Islet of Langerhans (tissue), 1 donor: ENCODE data around the gene DOK6.

Experiments
- FAIRE-seq: peaks from one replicate; lab custom pipeline; 2011; peaks lifted over from hg19 to GRCh38; lab: Jason Lieb, UNC

DOK6 gene

DNA sequence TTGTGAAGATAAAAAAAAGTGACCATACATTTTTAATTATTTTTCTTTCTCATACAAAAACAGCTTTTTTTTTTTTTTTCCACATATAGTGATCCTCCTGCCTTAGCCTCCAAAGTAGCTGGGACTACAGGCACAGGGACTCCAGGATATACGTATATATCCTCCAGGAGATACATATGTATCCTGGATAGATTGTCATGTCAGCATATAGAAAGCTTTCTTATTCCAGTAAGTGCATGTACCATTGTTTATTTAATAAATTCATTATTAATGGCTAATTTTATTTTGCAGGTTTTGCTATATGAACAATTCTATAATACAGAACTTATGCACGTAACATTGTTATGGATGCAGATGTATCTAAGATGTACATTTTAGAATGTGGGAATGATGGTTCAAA lies 138.7 kb downstream of the DOK6 start:
- FAIRE-seq = no peak

- FAIRE-seq = no peak
These were observed 155.5 kb downstream of the DOK6 start for GRCh38 chr18:69556228-69556627.

GRCh38 chr18:69557282-69557681 lies 156.6 kb downstream of the DOK6 start:
- no peak for FAIRE-seq

- no peak for FAIRE-seq
These were observed 157.4 kb downstream of the DOK6 start for GRCh38 chr18:69558052-69558451.

- FAIRE-seq = no peak
These were observed 158.9 kb downstream of the DOK6 start for GRCh38 chr18:69559604-69560003.

GRCh38 chr18:69564602-69565001 lies 163.9 kb downstream of the DOK6 start:
- FAIRE-seq = no peak

DNA sequence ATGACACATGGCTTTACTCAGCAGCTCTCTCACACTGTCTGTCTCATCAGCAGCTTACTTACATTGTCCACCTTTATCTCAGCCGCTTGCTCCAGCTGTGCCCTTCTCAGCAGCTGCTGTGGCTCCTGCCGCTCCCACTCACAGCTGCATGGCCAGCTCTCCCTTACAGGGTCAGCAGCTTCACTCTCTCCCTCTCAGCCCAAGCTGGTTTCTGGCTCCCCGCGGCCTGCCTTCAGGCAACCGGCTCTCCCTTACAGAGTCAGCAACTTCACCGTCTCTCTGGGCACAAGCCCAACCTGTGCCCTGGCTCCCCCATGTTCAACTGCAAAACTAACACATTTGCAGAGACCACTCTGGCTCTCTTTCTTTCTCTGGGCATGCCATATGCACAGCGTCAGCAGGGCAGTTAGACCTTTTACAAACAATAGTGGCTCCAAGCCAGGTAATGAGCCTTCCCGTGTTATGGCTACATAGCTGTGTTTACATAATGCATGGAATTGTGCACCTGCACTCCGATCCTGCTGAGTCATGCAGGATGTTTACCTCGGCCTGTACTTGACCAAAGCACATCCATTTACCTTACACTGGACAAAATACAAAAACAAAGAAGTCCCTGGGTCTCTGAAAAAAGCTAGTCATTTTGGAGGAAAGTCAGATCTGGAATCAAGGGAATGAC lies 167.3 kb downstream of the DOK6 start:
- FAIRE-seq = no peak

- no peak for FAIRE-seq
These were observed 168.4 kb downstream of the DOK6 start for GRCh38 chr18:69569133-69569532.

- FAIRE-seq = no peak
These were observed 173.7 kb downstream of the DOK6 start for GRCh38 chr18:69574401-69574800.

- FAIRE-seq = no peak
These were observed 179.4 kb downstream of the DOK6 start for GRCh38 chr18:69580107-69580506.

- FAIRE-seq = no peak
These were observed 183.7 kb downstream of the DOK6 start for GRCh38 chr18:69584429-69584828.

DNA sequence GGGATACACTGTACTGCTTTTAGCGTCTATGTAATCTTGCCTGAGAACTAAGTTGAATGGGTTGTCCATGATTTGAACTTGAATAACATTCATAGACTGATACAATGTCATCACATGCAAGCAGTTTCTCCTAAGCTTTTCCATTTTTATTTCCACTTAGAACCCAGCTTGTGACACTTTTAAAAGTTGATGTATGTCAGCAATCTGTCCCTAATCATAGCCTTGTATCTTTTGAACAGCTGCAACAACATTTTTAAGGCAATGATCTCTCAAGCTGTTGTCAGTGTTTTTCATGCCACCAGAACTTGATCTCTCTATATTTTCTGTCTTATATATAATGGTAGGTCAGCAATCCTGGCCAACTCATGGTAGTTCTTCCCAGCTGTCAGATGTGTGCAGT lies 185.0 kb downstream of the DOK6 start:
- no peak for FAIRE-seq

DNA sequence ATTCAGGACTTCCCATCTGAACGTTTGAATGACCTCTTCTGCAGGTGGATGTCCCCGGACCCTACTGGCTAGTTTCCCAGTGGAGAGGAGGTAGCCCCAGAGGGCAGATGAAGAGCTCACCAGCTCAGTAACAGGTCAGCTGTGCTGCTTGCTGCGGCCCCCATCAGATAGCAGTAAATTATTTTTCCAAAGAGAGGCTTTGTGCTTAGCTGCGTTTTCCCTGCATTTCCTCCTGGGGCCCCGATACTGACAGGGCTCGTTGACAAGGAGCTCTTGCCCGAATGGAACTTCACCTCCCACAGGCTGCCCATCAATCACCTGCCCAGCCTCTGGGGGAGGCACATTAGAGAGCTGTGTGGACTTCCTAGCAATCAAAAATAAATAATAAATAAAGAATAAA lies 185.8 kb downstream of the DOK6 start:
- no peak for FAIRE-seq

DNA sequence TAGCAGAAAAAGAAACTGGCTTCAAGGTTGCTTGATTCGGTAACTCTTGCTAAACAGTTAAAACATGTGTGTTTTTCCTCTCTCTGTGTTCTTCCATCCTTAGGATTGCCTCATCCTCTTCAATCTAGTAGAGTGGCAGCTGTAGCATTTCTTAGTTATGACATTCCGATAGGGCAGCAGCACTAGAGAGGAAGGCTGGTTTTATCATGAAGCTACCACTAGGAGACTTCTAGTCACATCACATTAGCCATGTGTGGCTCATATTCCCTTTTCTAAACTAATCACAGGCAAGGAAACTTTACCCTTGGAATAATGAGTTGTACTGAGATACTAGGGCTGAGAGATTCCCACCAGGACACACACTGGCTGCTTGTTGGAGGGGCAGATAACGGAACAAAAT lies 187.6 kb downstream of the DOK6 start:
- FAIRE-seq = no peak

DNA sequence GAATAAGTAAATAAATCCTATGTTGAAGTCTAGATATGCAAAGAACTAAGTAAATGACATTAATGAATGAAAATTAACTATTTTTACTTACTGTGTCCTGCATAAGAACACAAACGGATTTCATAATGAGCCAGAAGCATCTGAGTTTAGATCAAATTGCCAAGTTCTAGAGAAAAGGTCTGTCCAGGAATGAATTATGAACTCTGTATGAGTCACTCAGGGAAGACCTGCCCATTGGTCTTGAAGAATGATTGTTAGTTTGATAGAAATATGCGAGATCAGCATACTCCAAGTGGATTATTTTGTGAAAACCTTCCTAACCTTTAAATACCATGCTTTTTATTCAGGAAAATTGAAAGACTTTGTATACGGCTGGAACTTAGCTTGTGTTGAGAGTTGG lies 189.5 kb downstream of the DOK6 start:
- no peak for FAIRE-seq

- FAIRE-seq = no peak
These were observed 195.7 kb downstream of the DOK6 start for GRCh38 chr18:69596345-69596744.

DNA sequence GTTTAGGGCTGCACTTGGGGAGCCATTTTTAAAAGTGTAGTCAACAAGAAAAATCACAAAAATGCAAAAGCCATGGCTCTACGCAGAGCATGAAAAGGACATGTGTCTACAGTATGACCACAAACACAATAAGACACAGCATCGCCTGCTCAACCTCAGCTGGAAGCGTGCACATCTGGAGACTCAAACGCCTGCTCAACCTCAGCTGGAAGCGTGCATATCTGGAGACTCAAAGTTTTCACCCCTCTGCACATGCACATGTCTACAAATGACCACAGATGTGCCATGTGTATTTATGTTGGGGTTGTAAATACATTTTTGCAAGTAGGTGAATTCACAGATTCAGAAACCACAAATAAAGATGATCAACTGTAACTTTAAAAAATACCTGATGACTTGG lies 196.9 kb downstream of the DOK6 start:
- FAIRE-seq = no peak

DNA sequence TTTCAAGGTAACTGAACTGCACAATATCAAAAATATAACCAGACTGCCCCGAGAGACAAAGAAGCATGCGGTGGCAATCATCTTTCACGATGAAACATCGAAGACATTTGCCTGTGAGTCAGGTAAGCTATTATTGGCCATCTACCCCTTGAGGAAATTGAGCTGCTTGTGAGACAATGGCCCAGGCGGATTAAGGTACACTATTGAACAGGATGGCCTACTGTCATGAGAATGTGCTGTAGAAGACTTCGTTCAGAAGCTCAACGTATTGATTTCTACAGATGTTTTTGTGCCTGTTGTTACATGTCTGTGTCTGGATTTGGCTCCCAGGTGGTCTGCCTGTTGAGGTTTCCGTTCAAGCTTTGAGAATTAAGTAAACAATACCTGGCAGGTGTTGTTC lies 198.7 kb downstream of the DOK6 start:
- no peak for FAIRE-seq

DNA sequence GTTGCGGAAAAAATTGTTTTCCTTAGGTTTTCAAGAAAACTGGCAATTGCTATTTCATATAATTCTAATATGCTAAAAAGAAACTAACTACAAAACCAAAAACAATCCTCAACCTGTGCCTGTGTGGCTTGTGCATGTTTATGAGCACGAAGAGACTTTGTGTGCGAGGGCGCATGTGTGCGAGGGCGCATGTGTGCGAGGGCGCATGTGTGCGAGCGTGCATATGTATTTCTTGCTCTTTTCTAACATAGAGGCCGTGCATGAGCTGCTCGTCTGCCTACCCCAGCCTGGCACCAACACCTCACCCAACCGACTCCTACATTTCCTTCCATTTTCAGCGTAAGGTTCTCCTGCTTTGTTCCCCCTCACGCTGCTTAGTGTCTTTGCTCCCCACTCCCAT lies 211.6 kb downstream of the DOK6 start:
- no peak for FAIRE-seq

GRCh38 chr18:69616114-69616513 lies 215.4 kb downstream of the DOK6 start:
- no peak for FAIRE-seq

GRCh38 chr18:69617408-69617807 lies 216.7 kb downstream of the DOK6 start:
- FAIRE-seq = no peak

DNA sequence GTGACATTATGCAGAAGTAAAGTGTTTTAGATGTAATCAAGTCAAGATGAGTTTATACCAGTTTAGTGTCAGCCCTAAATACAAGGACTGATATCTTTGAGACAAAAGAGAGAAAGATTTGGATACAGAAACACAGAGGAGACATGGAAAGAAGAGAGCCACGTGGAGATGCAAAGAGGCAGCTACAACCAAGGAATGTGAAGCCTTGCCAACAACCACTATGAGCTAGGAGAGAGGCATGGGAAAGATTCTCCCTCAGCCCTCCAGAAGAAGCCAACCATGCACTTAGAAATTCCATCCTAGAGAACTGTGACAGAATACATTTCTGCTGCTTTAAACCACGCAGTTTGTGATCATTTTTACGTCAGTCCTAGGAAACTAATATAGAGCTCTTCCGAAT lies 217.2 kb downstream of the DOK6 start:
- FAIRE-seq = no peak

DNA sequence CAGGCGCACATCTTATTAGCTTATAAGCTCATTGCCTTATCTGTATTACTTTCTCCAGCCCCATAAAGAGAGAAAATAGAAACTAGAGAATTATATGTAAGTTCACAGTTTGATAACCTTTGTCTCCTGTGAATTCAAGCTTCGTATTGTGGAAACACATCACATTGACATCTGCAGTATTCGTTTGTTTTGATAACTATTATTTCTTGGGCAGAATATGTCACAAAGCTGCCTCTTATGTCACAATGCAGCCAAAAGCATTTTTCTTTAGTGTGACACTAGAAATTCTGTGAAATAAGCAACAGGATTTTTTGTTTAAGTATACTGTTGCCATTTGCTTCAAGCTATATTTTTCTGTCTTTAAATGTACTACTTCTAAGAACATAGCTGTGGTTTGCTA lies 221.5 kb downstream of the DOK6 start:
- no peak for FAIRE-seq

DNA sequence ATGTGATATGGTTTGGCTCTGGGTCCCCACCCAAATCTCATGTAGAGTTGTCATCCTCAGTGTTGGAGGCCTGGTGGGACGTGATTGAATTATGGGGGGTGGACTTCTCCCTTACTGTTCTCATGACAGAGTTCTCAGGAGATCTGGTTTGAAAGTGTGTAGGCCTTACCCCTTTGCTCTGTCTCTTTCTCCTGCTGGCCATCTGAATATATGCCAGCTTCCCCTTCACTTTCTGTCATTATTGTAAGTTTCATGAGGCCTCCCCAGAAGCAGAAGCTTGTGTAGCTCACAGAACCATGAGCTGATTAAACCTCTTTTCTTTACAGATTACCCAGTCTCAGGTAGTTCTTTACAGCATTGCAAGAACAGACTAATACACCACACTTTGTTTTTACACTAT lies 222.3 kb downstream of the DOK6 start:
- FAIRE-seq = no peak

- FAIRE-seq = no peak
These were observed 225.5 kb downstream of the DOK6 start for GRCh38 chr18:69626171-69626570.
